Inflammatory macrophage treated with lipopolysaccharide for 4 hours (primary cell): ENCODE results near the gene PLK2.

Experiments
- DNase-seq: peaks from one replicate; pipeline ENCODE4 v3.0.0-alpha.2; 2020

The PLK2 gene

DNA sequence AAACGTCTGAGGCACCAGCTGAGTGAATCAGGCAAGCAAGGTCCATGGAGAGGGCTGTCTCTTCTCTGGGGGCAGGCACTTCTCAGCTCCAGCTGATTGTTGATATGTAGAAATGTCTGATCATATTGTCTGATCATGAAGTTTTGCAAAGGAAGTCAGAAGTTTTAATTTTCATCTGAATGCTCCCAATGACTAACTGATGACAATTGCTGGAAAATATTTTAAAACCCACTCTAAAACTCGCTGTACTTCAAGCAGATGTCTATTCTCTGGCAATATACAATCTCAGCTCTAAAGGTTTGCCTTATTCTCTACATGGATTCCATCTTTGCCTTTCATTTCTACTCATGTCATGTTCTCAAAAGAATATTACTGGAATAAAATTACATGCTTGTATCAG is 12.7 kb downstream of the PLK2 start:
- no peak for DNase-seq

DNA sequence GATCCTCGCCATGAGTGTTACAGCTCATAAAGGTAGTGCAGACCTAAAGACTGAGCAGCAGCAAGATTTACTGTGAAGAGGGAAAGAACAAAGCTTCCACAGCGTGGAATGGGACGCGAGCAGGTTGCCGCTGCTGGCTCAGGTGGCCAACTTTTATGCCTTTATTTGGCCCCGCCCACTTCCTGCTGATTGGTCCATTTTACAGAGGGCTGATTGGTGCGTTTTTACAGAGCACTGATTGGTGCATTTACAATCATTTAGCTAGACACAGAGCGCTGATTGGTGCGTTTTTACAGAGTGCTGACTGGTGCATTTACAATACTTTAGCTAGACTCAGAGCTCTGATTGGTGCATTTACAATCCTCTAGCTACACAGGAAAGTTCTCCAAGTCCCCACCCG is 13.9 kb downstream of the PLK2 start:
- no peak for DNase-seq

DNA sequence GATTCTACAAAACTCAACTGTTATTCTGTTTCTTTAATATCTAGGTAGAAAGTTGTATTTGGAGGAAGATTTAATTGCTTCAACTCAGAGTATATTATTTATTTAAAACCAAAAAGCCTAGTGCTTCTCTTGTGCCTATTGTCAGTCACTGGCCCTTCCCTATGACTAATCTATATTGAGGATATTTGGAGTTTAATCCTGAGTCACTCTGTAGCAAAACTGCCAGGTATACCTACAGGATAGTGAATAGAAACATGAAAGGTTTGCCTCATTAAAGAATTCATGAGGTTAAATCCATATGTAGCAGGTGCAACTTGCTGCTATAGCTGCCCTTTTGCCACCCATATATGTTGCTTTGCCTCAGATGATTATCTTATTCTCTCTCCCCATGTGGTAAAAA is 15.1 kb downstream of the PLK2 start:
- DNase-seq: no peak

DNA sequence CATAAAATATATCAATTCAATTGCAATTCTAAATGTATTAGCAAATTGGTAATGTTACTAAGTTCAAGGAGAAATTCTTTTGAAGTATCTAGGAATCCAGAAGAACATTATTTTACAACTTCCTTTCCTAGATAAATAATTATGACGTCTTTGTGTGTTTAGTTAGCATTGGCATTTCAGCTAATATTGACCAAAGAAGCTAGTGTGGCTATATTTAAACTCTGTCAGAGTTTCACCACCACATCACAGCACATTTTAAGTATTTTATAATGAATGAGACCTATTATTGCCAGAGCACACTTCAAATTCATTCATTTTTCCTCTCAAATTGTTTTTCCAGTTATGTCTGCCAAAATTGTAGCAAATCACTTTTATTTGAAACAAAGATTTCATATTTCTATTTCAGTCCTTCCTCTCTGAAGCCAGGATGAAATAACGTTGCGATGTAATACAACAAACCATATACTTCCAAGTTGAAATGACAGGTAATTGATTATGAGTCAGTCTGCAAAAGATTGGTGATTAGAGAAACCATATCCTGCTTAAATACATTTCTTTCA is 18.9 kb downstream of the PLK2 start:
- DNase-seq: no peak

DNA sequence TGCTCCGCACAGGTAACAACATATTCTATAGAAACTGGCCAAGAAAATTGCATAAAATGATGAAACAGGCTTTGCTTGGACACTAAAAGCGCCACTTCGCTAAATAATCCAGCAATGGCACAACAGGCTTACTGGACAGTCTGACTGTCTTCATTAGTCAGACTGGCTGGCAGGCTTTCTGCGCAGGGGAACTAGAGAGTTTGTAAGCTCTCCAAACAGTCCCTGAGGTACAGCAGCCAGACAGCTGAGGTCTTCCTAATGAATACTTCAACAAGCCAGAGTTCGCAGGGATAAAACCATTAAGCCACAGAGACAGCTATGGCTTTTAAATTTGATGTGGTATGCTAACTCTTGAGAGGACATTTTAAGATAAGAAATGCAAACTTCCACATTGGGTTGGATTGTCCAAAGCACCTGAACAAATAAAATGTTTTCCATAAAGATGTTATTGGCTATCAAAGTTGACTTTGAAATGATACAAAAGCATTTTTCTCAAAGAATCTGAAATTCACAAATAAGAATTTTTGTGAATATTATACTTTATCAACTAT is 20.7 kb downstream of the PLK2 start:
- no peak for DNase-seq

DNA sequence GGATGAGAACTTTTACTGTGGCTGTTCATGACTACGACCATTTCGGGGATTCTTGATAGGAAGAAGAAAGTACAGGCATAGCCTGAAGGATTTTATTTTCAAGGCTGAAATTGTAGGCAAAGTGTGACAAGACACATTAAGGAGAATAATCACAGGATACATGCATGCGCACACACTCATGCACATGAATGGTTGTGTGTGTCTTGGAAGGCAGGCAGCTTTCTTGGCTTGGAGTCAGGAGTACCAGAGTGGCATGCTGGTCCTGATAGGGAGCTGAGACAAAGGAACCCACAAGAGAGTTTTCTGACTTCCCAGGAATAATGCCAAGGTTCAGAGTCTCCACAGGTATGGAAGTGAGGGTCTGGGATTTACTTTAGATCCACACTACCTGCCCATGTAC is 22.2 kb downstream of the PLK2 start:
- no peak for DNase-seq

DNA sequence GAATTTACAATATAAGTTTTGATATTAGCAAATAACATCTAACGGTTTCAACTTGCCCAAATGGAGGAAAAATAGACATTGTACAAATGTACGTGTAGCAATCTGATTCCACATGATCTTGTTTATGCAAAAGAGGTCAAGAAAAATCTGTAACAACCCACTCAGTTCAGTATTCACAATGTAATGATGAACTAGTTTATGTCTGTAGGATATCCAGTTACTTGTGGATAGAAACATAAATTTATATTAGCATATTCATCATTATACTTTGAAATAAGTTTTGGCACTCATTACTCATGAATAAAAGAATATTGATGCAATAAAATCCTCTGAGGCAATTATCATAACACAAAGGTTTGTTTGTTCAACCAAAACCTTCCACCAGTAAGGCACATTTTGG is 28.1 kb downstream of the PLK2 start:
- no peak for DNase-seq

DNA sequence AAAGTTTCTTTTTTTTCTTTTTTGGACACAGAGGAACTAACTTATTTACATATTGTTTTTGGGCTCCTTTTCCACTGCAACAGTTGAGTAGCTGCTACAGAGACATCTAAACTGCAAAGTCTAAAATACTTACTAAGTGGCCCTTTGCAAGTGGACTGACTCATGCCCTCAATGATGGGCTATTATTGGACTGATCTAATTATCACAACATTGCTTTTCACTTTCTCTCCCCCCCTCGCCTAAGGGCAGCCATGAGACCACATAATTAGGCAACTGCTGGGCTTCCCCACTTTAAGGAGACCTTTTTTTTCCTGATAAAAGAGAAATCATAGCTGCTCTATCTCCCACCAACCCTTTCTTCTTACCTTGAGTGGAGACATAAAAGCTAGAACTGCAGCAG is 47.0 kb downstream of the PLK2 start:
- DNase-seq: peak; percentile 69

DNA sequence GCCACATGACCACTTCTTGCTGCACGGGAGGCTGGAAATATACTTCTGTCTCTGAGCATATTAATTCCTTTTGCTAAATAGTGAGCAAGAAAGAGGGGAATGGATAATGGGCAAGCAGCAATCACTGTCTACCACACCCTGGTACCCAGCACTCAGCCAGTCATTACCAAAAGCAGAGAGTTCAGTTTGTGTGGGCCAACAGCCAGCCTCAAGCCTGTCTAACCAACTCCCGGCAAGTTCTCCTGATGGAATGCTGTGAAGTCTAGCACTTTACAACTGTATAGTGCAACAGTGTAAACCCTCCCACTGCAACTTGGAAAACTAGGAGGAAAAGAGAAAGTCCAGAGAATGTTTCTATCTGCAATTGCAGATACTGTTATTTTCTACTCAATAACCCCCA is 47.8 kb downstream of the PLK2 start:
- DNase-seq: no peak

DNA sequence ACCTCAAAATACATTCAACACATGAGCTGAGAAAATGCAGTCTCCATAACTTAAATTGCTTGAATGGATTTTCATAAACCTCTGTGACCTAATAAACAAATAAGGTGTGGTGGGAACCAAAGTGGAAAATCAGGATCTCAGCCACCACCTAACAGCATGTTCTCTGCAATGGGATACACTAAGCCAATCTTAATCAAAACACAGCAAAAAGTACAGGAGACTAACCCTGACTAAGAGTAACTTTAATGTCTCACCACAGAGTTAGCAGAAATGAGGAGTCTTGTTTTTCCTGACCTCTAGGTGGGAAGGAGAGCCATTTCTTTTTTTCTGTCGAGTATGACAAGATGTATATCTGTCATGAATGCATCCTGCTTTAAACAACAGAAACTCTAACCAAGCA is 48.5 kb downstream of the PLK2 start:
- no peak for DNase-seq

DNA sequence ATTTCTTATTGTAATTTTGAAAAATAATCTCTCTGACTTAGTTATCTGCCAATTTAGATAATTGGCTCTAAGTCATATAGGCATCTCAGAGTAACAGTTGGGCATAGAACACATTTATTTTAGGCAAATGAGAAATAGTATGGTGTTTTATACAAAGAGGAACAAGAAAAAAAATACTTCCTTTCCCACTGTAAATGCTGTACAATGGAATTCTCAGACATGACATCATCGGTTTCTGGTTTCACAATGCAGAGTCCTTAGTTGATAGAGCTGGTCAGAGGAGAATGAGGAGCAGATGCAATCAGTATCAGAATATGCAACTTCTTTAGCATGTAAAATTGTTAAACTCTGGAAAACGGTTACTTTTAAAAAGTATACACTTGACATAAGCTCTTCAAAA is 49.4 kb downstream of the PLK2 start:
- DNase-seq: peak; percentile 95

DNA sequence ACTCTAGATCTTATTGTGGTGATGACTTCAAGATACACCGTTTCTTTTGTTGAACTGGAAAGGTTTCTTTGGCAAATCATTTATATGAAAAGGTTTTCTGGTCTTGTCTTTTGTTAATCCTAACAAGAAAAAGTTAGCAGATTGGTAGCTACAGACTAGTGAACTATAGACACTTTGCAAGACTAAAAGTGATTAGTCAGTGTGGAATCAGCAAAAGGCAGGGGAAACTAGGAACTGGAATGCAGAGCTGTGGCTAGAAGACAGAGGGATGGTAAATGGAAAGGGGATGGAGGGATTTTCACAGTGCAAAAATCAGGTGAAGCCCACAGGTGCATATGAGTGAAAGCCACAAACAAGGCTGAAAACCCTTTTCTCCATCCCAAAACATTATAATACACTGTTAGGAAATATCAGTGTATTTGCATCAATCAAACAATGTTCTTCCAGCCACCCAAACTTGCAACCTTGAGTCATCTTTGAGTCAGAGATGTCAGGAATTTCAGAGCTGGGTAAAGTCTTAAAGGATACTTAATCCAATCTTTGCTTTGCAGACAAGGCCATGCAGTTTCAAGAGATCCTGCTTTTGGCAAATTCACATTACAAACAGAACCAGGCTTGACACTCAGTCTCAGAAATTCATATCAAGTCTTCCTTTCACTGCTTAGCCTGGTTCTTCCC is 52.7 kb downstream of the PLK2 start:
- DNase-seq: no peak

DNA sequence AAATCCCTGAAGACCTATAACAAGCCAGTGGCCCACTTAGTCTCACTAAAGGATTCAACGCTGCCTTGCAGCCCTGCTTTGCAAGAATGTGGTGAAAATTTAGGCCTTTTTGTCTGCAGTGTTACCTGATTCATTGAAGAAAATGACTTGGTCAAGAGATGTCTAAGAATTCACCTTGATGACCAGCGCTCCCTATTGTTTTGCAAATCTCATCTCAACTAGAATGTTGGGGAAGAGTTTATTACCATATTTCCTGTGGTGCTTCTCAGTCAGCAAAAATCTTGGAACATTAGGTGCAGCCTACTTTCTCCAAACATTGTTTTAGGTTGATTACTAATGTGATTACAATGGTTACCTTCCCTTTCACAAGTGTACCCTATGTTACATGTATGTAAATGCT is 53.5 kb downstream of the PLK2 start:
- DNase-seq: no peak

DNA sequence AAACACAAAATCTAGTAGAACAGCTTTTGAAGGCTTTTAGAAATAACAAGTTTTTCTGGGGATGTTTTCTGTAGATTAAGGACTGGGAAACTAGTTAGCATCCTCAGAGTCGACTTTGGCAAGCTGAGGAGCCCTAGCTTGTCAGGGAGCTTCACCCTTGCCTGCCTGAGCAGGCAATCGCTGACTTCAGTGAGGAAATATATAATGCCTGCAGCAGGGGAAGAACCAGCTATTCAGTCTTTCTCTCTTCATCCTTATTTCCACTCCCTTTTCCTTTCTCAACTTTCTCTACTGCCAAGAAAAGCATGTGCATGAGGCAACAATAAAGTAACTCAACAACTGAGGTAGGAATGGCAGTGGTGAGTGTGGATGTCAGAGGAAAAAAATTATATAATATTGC is 54.7 kb downstream of the PLK2 start:
- no peak for DNase-seq

DNA sequence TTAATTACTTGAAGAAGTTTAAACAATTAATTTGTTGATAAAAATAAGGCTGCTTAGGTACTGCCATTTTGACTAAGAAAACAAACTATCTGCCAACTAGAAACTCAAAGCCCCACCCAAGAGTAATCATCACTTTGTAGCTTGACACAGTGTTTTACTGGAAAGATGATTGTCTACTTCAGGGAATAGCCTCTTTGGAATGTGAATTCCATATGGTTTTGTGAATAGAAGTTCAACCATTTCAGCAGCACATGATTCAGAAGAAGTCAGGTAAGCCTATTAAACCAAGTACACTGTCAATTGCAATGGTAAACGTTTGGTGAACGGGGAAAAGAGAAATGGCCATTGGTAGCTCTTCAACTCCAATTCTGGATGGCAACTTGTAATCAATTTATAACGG is 55.2 kb downstream of the PLK2 start:
- DNase-seq: no peak
